HCT116 (cell line): Measurements from ENCODE around the gene UMAD1. TPM values are rescaled to one million over a fixed set of nuclear protein-coding genes. Genes with fewer than 3 reads are reported as not detected.

Experiments
- ATAC-seq: fragments of 200-7000 bp; cut with Tn5 transposase; 2 replicates; pipeline ENCODE4 v1.9.1; 2020; ENCODE audit warnings: mild to moderate bottlenecking, moderate library complexity
- BruUV-seq: library from RNA; stranded (reverse); fragments of 400-500 nt; replicated peaks from 2 replicates; lab custom pipeline; 2021; lab: Mats Ljungman, UMichigan
- CTCF ChIA-PET: fragments of 300-600 bp; sonication (Branson Sonifier 250); formaldehyde crosslinking; loops from one replicate; lab custom pipeline; 2021; ENCODE audit warnings: antibody characterized with exemption; lab: Charles Lee
- POLR2A ChIA-PET: fragments of 300-600, 350-600 bp; sonication (Branson Sonifier 250); formaldehyde crosslinking; loops from one replicate; lab custom pipeline; 2021; ENCODE audit warnings: antibody characterized with exemption; lab: Charles Lee
- RAD21 ChIA-PET, 2 experiments: fragments of 300-600 bp; sonication (Branson Sonifier 250); formaldehyde crosslinking; loops; one replicate each; lab custom pipeline; 2023; ENCODE audit warnings: low total read pairs in 2 of 2; ENCODE audit not compliant: uncharacterized antibody in 2 of 2, unreplicated experiment in 2 of 2, low non-redundant PET in 1 of 2; lab: Charles Lee
- DNase-seq: peaks from one replicate; pipeline ENCODE4 v3.0.0-alpha.2; 2010; ENCODE audit warnings: low read depth, low spot score
- H2AFZ ChIP-seq: fragments of 200-600 bp; shearing (Covaris generic), sonication (generic); 2 replicates; pipeline ENCODE4 v1.6.1; 2017; ENCODE audit warnings: low read depth, mixed run types, mixed read lengths, antibody characterized with exemption, low read length; ENCODE audit not compliant: poor library complexity, severe bottlenecking
- H3K27ac ChIP-seq: 2 replicates; pipeline ENCODE4 v1.5.1; 2012; ENCODE audit warnings: low read depth, low read length
- H3K27me3 ChIP-seq: fragments of 200-600 bp; sonication (generic); 2 replicates; pipeline ENCODE4 v1.6.1; 2016; ENCODE audit warnings: mixed run types, low read length, mixed read lengths; ENCODE audit not compliant: insufficient read depth
- H3K36me3 ChIP-seq, 2 experiments: fragments of 200-500 bp in 1 of 2; fragments of 200-600 bp in 1 of 2; sonication (Bioruptor generic) in 1 of 2; sonication (generic) in 1 of 2; 2 replicates each; pipeline versions ENCODE4 v1.5.1 to v1.6.1; 2014 to 2016; ENCODE audit warnings: low read length in 2 of 2, inconsistent platforms in 1 of 2, mixed read lengths in 1 of 2, mixed run types in 1 of 2; ENCODE audit not compliant: insufficient read depth in 2 of 2, control insufficient read depth in 1 of 2
- H3K4me1 ChIP-seq, 2 experiments: fragments of 200-600 bp in 1 of 2; sonication (generic) in 1 of 2; 2 replicates each; pipeline versions ENCODE4 v1.5.1 to v1.6.1; 2012 to 2017; ENCODE audit warnings: low read length in 2 of 2, inconsistent platforms in 1 of 2, mild to moderate bottlenecking in 1 of 2, mixed read lengths in 1 of 2, mixed run types in 1 of 2, moderate library complexity in 1 of 2; ENCODE audit not compliant: insufficient read depth in 2 of 2, control insufficient read depth in 1 of 2
- H3K4me2 ChIP-seq: fragments of 200-600 bp; sonication (generic); 2 replicates; pipeline ENCODE4 v1.6.1; 2017; ENCODE audit warnings: mixed run types, low read length, mixed read lengths
- H3K4me3 ChIP-seq, 2 experiments: fragments of 200-600 bp in 1 of 2; sonication (generic) in 1 of 2; replicated peaks in 1 of 2; 2 replicates each; pipeline ENCODE4 v1.5.1; 2011 to 2016; ENCODE audit warnings: low read length in 2 of 2, control low read depth in 1 of 2, low read depth in 1 of 2, mild to moderate bottlenecking in 1 of 2, mixed read lengths in 1 of 2, mixed run types in 1 of 2
- H3K79me2 ChIP-seq: fragments of 200-600 bp; sonication (generic); 2 replicates; pipeline ENCODE4 v1.6.1; 2017; ENCODE audit warnings: mild to moderate bottlenecking, mixed run types, low read length, moderate library complexity, mixed read lengths; ENCODE audit not compliant: insufficient read depth
- H3K9ac ChIP-seq: fragments of 200-600 bp; sonication (generic); 2 replicates; pipeline ENCODE4 v1.6.1; 2016; ENCODE audit warnings: low read length, mixed read lengths
- H3K9me2 ChIP-seq: fragments of 200-600 bp; sonication (generic), shearing (Covaris generic); 2 replicates; pipeline ENCODE4 v1.6.1; 2017; ENCODE audit warnings: mixed run types, mild to moderate bottlenecking, moderate library complexity; ENCODE audit not compliant: insufficient read depth
- H3K9me3 ChIP-seq, 2 experiments: fragments of 200-500 bp in 1 of 2; fragments of 200-600 bp in 1 of 2; sonication (Bioruptor generic) in 1 of 2; sonication (generic) in 1 of 2; 2 replicates each; pipeline ENCODE4 v1.6.1; 2014 to 2017; ENCODE audit warnings: low read length in 2 of 2, mixed read lengths in 2 of 2, inconsistent platforms in 1 of 2, low read depth in 1 of 2, mild to moderate bottlenecking in 1 of 2, mixed run types in 1 of 2, moderate library complexity in 1 of 2; ENCODE audit not compliant: control insufficient read depth in 1 of 2, insufficient read depth in 1 of 2
- H4K20me1 ChIP-seq: fragments of 200-600 bp; sonication (generic), shearing (Covaris generic); 2 replicates; pipeline ENCODE4 v1.6.1; 2017; ENCODE audit warnings: mixed run types, mild to moderate bottlenecking, moderate library complexity; ENCODE audit not compliant: insufficient read depth
- CBX3 ChIP-seq: IDR thresholded peaks from 2 replicates; pipeline ENCODE4 v1.6.1; 2012; ENCODE audit warnings: low read depth
- ELF1 ChIP-seq: IDR thresholded peaks from 2 replicates; pipeline ENCODE4 v1.6.1; 2012; ENCODE audit warnings: low read depth, borderline replicate concordance
- EZH2phosphoT487 ChIP-seq: fragments of 200-600 bp; IDR thresholded peaks from 2 replicates; pipeline ENCODE4 v1.6.1; 2018; ENCODE audit warnings: antibody characterized with exemption, borderline replicate concordance
- FOSL1 ChIP-seq: IDR thresholded peaks from 2 replicates; pipeline ENCODE4 v1.6.1; 2012; ENCODE audit warnings: low read depth
- JUND ChIP-seq: IDR thresholded peaks from 2 replicates; pipeline ENCODE4 v1.6.1; 2012
- POLR2A ChIP-seq: IDR thresholded peaks from 2 replicates; pipeline ENCODE4 v1.7.0; 2011; ENCODE audit warnings: borderline replicate concordance; ENCODE audit not compliant: insufficient read depth, insufficient read length; ENCODE audit errors: extremely low read depth
- POLR2AphosphoS5 ChIP-seq: IDR thresholded peaks from 2 replicates; pipeline ENCODE4 v1.6.1; 2011; ENCODE audit warnings: mild to moderate bottlenecking, low read depth, low read length, moderate library complexity
- SP1 ChIP-seq: IDR thresholded peaks from 2 replicates; pipeline ENCODE4 v1.6.1; 2012; ENCODE audit warnings: low read depth
- SRF ChIP-seq: IDR thresholded peaks from 2 replicates; pipeline ENCODE4 v1.6.1; 2012; ENCODE audit warnings: low read depth
- TCF7L2 ChIP-seq: IDR thresholded peaks from 2 replicates; pipeline ENCODE4 v1.7.0; 2011; ENCODE audit warnings: borderline replicate concordance, inconsistent platforms; ENCODE audit not compliant: insufficient read depth, insufficient read length; ENCODE audit errors: extremely low read depth
- YY1 ChIP-seq: IDR thresholded peaks from 2 replicates; pipeline ENCODE4 v1.6.1; 2011; ENCODE audit warnings: low read length, low read depth, moderate library complexity, mild to moderate bottlenecking; ENCODE audit not compliant: insufficient replicate concordance; ENCODE audit errors: extremely low read depth
- ZFX ChIP-seq: fragments of 450-650 bp; IDR thresholded peaks from 2 replicates; pipeline ENCODE4 v1.6.1; 2017
- ZNF274 ChIP-seq: fragments of 200-500 bp; sonication (Bioruptor generic); IDR thresholded peaks from 2 replicates; pipeline ENCODE4 v1.6.1; 2014; ENCODE audit warnings: mild to moderate bottlenecking, low read depth, low read length, inconsistent platforms
- intact Hi-C: fragments of 100-400 bp; cut with micrococcal nuclease; formaldehyde crosslinking; loops from 2 replicates; pipeline ENCODE4 v1.10.0; 2022
- total RNA-seq: library from RNA; stranded (reverse); gene quantifications from one replicate; pipeline ENCODE4 v1.2.1, GENCODE V29; 2021; ENCODE audit not compliant: unreplicated experiment

The UMAD1 gene
- total RNA-seq, 1 experiment from 2014 or later = 12.7 TPM

DNA sequence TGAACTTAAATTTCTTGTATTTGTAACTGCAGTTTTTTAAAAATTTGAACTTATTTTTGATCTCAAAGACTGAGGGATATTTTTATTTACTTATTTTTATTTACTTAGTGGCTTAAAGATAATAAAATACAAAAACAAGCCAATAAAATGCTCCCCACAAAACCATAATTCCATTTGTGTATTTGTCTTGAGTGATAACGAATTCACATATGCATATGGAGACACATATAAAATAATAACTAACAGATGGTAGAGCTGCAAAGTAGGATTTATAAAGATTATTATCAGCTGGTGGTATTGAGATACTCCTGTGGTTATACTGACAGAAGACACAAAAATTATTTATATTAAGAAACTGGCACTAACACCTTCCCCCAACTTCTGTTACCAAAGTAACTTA is 168.1 kb downstream of the UMAD1 start:
- no peaks in the 10 kb centered on the region for H3K36me3 ChIP-seq
- peaks cover 0 to 6% of the 10 kb centered on the region in 2 experiments; a peak in 1 of 4 replicates for H3K4me1 ChIP-seq
- POLR2A ChIA-PET = no interaction called here
- H3K9me3 ChIP-seq = no peaks in the 10 kb centered on the region
- no peak overlapping the region for H3K9ac ChIP-seq
- no peaks in the 10 kb centered on the region; the same call in 1 of the 2 replicates for H4K20me1 ChIP-seq
- H2AFZ ChIP-seq = no peak overlapping the region
- no peaks in the 10 kb centered on the region for H3K79me2 ChIP-seq
- DNase-seq (no peak), ATAC-seq (no peak)
- TF ChIP-seq EZH2phosphoT487 (no peak), POLR2A (no peak), TCF7L2 (no peak), JUND (no peak), FOSL1 (no peak), ZNF274 (no peak), POLR2AphosphoS5 (no peak), ELF1 (no peak), ZFX (no peak), SRF (no peak), YY1 (no peak), CBX3 (no peak), SP1 (no peak)
- BruUV-seq = no TSS peak
- no peak overlapping the region for H3K27ac ChIP-seq
- RAD21 ChIA-PET = no interaction called here
- no peak overlapping the region for H3K4me2 ChIP-seq
- intact Hi-C loops = no loop called here
- CTCF ChIA-PET = no interaction called here
- H3K4me3 ChIP-seq = no peak overlapping the region
- H3K27me3 ChIP-seq = no peaks in the 10 kb centered on the region
- H3K9me2 ChIP-seq = no peaks in the 10 kb centered on the region

- Histone ChIP-seq H2AFZ (no peak overlapping the region), H3K79me2 (no peaks in the 10 kb centered on the region), H4K20me1 (no peaks in the 10 kb centered on the region; the same call in 1 of the 2 replicates), H3K9ac (no peak overlapping the region), H3K27me3 (no peaks in the 10 kb centered on the region), H3K4me2 (no peak overlapping the region), H3K9me3 (no peaks in the 10 kb centered on the region), H3K4me3 (no peak overlapping the region), H3K9me2 (no peaks in the 10 kb centered on the region), H3K36me3 (no peaks in the 10 kb centered on the region), H3K4me1 (peaks cover 0 to 6% of the 10 kb centered on the region in 2 experiments; a peak in 1 of 4 replicates), H3K27ac (no peak overlapping the region)
- CTCF ChIA-PET = no interaction called here
- DNase-seq (no peak), ATAC-seq (no peak)
- BruUV-seq = no TSS peak
- RAD21 ChIA-PET = no interaction called here
- POLR2A ChIA-PET = no interaction called here
- intact Hi-C loops = no loop called here
- TF ChIP-seq SRF = no peak
These were observed 169.8 kb downstream of the UMAD1 start for GRCh38 chr7:7810380-7810779.
